ENCODE measurements around the gene TPBGL.

The TPBGL gene

GRCh38 chr11:75283391-75283931 is 42.9 kb downstream of the TPBGL start:
- Mint-ChIP-seq H3K27ac (no peak overlapping the region), H3K27me3 (peaks cover 5% of the 10 kb centered on the region), H3K4me1 (peaks cover 5% of the 10 kb centered on the region), H3K9me3 (no peaks in the 10 kb centered on the region), H3K36me3 (no peaks in the 10 kb centered on the region), H3K4me3 (no peak overlapping the region)
- no peak for ATAC-seq

GRCh38 chr11:75285776-75286360 is 45.3 kb downstream of the TPBGL start:
- no peak overlapping the region for H3K27ac Mint-ChIP-seq
- peaks cover 11% of the 10 kb centered on the region for H3K27me3 Mint-ChIP-seq
- H3K4me1 Mint-ChIP-seq, result no peaks in the 10 kb centered on the region
- no peak overlapping the region for H3K4me3 Mint-ChIP-seq
- H3K36me3 Mint-ChIP-seq, result no peaks in the 10 kb centered on the region
- H3K9me3 Mint-ChIP-seq, result no peaks in the 10 kb centered on the region
- ATAC-seq, result no peak

GRCh38 chr11:75286826-75287465 is 46.4 kb downstream of the TPBGL start:
- no peaks in the 10 kb centered on the region for H3K4me1 Mint-ChIP-seq
- H3K4me3 Mint-ChIP-seq, result no peak overlapping the region
- H3K36me3 Mint-ChIP-seq, result no peaks in the 10 kb centered on the region
- ATAC-seq, result no peak
- H3K9me3 Mint-ChIP-seq, result no peaks in the 10 kb centered on the region
- no peak overlapping the region for H3K27ac Mint-ChIP-seq
- peaks cover 16% of the 10 kb centered on the region for H3K27me3 Mint-ChIP-seq

- no peak for ATAC-seq
- H3K36me3 Mint-ChIP-seq, result no peaks in the 10 kb centered on the region
Measured at GRCh38 chr11:75287579-75287978, 47.0 kb downstream of the TPBGL start.

GRCh38 chr11:75289511-75289760 is 48.9 kb downstream of the TPBGL start:
- Mint-ChIP-seq H3K4me1 (no peaks in the 10 kb centered on the region), H3K9me3 (no peaks in the 10 kb centered on the region), H3K36me3 (no peaks in the 10 kb centered on the region), H3K27me3 (peaks cover 33% of the 10 kb centered on the region), H3K27ac (no peak overlapping the region), H3K4me3 (no peak overlapping the region)
- no peak for ATAC-seq

More at GRCh38 chr11:75287579-75287978, 47.0 kb downstream of the TPBGL start:
- no peak overlapping the region for H3K4me3 Mint-ChIP-seq
- H3K9me3 Mint-ChIP-seq, result no peaks in the 10 kb centered on the region
- no peak overlapping the region for H3K27ac Mint-ChIP-seq
- H3K4me1 Mint-ChIP-seq, result no peaks in the 10 kb centered on the region
- peaks cover 21% of the 10 kb centered on the region for H3K27me3 Mint-ChIP-seq

- Mint-ChIP-seq H3K9me3 (no peaks in the 10 kb centered on the region), H3K27ac (no peak overlapping the region), H3K27me3 (peaks cover 33% of the 10 kb centered on the region), H3K4me3 (no peak overlapping the region), H3K4me1 (no peaks in the 10 kb centered on the region), H3K36me3 (no peaks in the 10 kb centered on the region)
- no peak for ATAC-seq
Measured at GRCh38 chr11:75289919-75290318, 49.3 kb downstream of the TPBGL start.

- peaks cover 6% of the 10 kb centered on the region for H3K36me3 Mint-ChIP-seq
- no peaks in the 10 kb centered on the region for H3K9me3 Mint-ChIP-seq
- H3K27ac Mint-ChIP-seq, result no peak overlapping the region
- ATAC-seq, result no peak
- no peak overlapping the region for H3K4me3 Mint-ChIP-seq
- H3K27me3 Mint-ChIP-seq, result peaks cover 33% of the 10 kb centered on the region
- H3K4me1 Mint-ChIP-seq, result no peaks in the 10 kb centered on the region
Measured at GRCh38 chr11:75291741-75292140, 51.2 kb downstream of the TPBGL start.

- Mint-ChIP-seq H3K27ac (no peak overlapping the region), H3K4me3 (no peak overlapping the region), H3K27me3 (peaks cover 33% of the 10 kb centered on the region), H3K36me3 (peaks cover 6% of the 10 kb centered on the region), H3K4me1 (no peaks in the 10 kb centered on the region), H3K9me3 (no peaks in the 10 kb centered on the region)
- no peak for ATAC-seq
Measured at GRCh38 chr11:75292943-75293342, 52.4 kb downstream of the TPBGL start.

All from stimulated activated memory B cell treated with anti-CD40 and anti-IgM and Interleukin-4, amounts not matched to agents 10 μg/mL and 1 μg/mL and 100 μg/mL, for 72 hours (primary cell).